SJCRH30 (cell line): ENCODE data around the gene DUOX2. TPM values are rescaled to one million over a fixed set of nuclear protein-coding genes. Genes with fewer than 3 reads are reported as not detected.
"Not testable (repeated sequence)": the region's sequence is repeated elsewhere in the genome, so short reads cannot be mapped to it uniquely, and the experiment has no call there.

Source experiments
- DNase-seq, 2 experiments: peaks; one replicate each; pipeline ENCODE4 v3.0.0-alpha.2; 2015 to 2020
- H3K27ac ChIP-seq: fragments of 250-450 bp; sonication (Bioruptor Pico); 2 replicates; pipeline ENCODE4 v1.5.1; 2020; ENCODE audit warnings: mild to moderate bottlenecking, moderate library complexity
- H3K27me3 ChIP-seq: fragments of 250-450 bp; sonication (Bioruptor Pico); 2 replicates; pipeline ENCODE4 v1.5.1; 2020; ENCODE audit warnings: mild to moderate bottlenecking, moderate library complexity
- H3K36me3 ChIP-seq: fragments of 250-450 bp; sonication (Bioruptor Pico); 2 replicates; pipeline ENCODE4 v1.5.1; 2020; ENCODE audit warnings: mild to moderate bottlenecking, moderate library complexity
- H3K4me1 ChIP-seq: fragments of 250-450 bp; sonication (Bioruptor Pico); 2 replicates; pipeline ENCODE4 v1.5.1; 2020; ENCODE audit warnings: mild to moderate bottlenecking, moderate library complexity
- H3K4me3 ChIP-seq: fragments of 250-450 bp; sonication (Bioruptor Pico); 2 replicates; pipeline ENCODE4 v1.5.1; 2020; ENCODE audit warnings: mild to moderate bottlenecking, moderate library complexity
- H3K9me3 ChIP-seq: fragments of 250-450 bp; sonication (Bioruptor Pico); replicated peaks from 2 replicates; pipeline ENCODE4 v1.5.1; 2020; ENCODE audit warnings: mild to moderate bottlenecking, moderate library complexity
- total RNA-seq: library from RNA; depleted of rRNA; stranded (reverse); fragments of >200 nt; shearing (Covaris generic); gene quantifications from 2 replicates; pipeline ENCODE4 v1.2.3, GENCODE V29; 2014

Gene DUOX2
- total RNA-seq, 1 experiment from 2014 or later, result not detected

- Histone ChIP-seq H3K27me3 (peaks cover 13% of the 10 kb centered on the region), H3K36me3 (no peaks in the 10 kb centered on the region), H3K9me3 (no peaks in the 10 kb centered on the region), H3K4me3 (no peak overlapping the region), H3K27ac (no peak overlapping the region), H3K4me1 (no peaks in the 10 kb centered on the region; the same call in 1 of the 2 replicates)
- no peak for DNase-seq
These were observed 24.9 kb downstream of the DUOX2 start for GRCh38 chr15:45088801-45089711.

DNA sequence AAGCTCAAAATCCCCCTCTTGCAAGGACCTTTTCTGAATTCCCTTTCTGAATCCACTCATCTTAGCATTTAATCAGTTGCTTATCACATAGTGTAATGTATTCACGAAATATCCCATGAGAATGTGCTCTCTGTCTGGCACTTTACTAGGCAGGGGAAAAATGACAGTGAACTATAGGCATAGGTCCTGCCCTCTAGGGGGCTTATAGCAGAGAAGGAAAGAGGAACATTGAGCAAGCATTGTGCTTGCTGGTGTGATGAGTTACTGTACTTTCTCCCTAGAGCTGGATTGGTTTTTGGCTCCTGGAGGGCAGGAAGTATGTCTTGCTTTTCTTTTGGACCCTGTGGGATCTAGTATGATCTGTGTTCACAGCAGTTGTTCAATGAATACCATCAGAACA is 26.5 kb downstream of the DUOX2 start:
- Histone ChIP-seq H3K4me1 (no peaks in the 10 kb centered on the region; the same call in 1 of the 2 replicates), H3K27ac (no peak overlapping the region), H3K9me3 (no peaks in the 10 kb centered on the region), H3K36me3 (no peaks in the 10 kb centered on the region), H3K27me3 (peaks cover 13% of the 10 kb centered on the region), H3K4me3 (no peak overlapping the region)
- DNase-seq, result no peak

- no peak for DNase-seq
- no peaks in the 10 kb centered on the region for H3K9me3 ChIP-seq
- H3K4me1 ChIP-seq, result no peaks in the 10 kb centered on the region; the same call in 1 of the 2 replicates
- H3K36me3 ChIP-seq, result no peaks in the 10 kb centered on the region
- H3K27ac ChIP-seq, result no peak overlapping the region
- H3K27me3 ChIP-seq, result no peaks in the 10 kb centered on the region
- H3K4me3 ChIP-seq, result no peak overlapping the region
These were observed 29.8 kb downstream of the DUOX2 start for GRCh38 chr15:45084163-45084562.

DNA sequence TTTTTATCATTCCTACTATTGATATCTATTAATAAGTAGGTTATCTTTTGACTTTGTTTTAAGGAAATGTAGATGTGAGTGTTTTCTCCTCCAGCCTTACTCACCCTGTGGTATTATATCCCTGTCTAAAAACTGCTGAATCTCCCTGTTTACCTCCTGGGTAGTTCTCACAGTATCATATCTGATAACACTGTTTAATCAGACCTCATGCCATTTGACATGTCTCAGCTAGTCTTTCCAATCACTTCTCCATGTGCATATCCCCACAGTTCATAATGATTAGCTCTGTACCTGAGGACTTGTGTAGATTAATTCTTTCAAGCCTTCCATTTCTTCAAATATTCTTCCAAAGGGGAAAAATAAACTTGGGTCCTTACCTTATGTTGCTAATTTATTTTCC is 30.7 kb downstream of the DUOX2 start:
- H3K36me3 ChIP-seq, result no peaks in the 10 kb centered on the region
- no peaks in the 10 kb centered on the region for H3K27me3 ChIP-seq
- H3K9me3 ChIP-seq, result no peaks in the 10 kb centered on the region
- no peak overlapping the region for H3K27ac ChIP-seq
- H3K4me3 ChIP-seq, result no peak overlapping the region
- DNase-seq, result no peak
- no peaks in the 10 kb centered on the region for H3K4me1 ChIP-seq

DNA sequence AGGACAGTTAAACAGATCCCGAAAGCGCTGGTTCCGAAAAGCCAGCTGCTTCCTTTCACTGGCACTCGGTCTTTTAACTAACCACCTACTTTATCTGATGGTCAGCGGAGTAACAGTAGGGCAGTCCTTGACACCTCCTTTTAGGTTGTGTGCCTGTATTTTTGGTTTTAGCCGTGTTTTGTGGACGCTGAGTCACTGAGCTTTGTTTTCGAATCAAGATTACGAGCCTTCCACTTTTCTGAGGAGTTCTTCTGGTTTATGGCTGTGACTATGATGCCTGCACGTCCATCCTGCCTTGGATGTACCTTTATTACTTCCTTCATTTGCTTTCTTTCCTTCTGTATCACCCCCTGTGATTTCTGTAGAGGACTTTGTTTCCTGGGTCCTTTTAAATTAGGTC is 31.6 kb downstream of the DUOX2 start:
- not testable (repeated sequence) for H3K27ac ChIP-seq, H3K9me3 ChIP-seq, H3K36me3 ChIP-seq

GRCh38 chr15:45080593-45080992 is 33.4 kb downstream of the DUOX2 start:
- not testable (repeated sequence) for H3K4me1 ChIP-seq, H3K27me3 ChIP-seq, DNase-seq, H3K9me3 ChIP-seq, H3K36me3 ChIP-seq, H3K27ac ChIP-seq, H3K4me3 ChIP-seq

More for the DNA sequence above, 31.6 kb downstream of the DUOX2 start:
- H3K27me3 ChIP-seq, H3K4me3 ChIP-seq, DNase-seq, H3K4me1 ChIP-seq: not testable (repeated sequence)

- H3K4me1 ChIP-seq, DNase-seq, H3K36me3 ChIP-seq, H3K9me3 ChIP-seq, H3K27ac ChIP-seq, H3K4me3 ChIP-seq, H3K27me3 ChIP-seq: not testable (repeated sequence)
These were observed 34.2 kb downstream of the DUOX2 start for GRCh38 chr15:45079628-45080246.

- H3K27me3 ChIP-seq, H3K4me1 ChIP-seq, H3K4me3 ChIP-seq, H3K27ac ChIP-seq, H3K36me3 ChIP-seq, H3K9me3 ChIP-seq: not testable (repeated sequence)
- DNase-seq, result peak; percentile 30 to 45
These were observed 34.8 kb downstream of the DUOX2 start for GRCh38 chr15:45079201-45079600.

- DNase-seq, H3K9me3 ChIP-seq: not testable (repeated sequence)
These were observed 36.6 kb downstream of the DUOX2 start for GRCh38 chr15:45077391-45077790.

DNA sequence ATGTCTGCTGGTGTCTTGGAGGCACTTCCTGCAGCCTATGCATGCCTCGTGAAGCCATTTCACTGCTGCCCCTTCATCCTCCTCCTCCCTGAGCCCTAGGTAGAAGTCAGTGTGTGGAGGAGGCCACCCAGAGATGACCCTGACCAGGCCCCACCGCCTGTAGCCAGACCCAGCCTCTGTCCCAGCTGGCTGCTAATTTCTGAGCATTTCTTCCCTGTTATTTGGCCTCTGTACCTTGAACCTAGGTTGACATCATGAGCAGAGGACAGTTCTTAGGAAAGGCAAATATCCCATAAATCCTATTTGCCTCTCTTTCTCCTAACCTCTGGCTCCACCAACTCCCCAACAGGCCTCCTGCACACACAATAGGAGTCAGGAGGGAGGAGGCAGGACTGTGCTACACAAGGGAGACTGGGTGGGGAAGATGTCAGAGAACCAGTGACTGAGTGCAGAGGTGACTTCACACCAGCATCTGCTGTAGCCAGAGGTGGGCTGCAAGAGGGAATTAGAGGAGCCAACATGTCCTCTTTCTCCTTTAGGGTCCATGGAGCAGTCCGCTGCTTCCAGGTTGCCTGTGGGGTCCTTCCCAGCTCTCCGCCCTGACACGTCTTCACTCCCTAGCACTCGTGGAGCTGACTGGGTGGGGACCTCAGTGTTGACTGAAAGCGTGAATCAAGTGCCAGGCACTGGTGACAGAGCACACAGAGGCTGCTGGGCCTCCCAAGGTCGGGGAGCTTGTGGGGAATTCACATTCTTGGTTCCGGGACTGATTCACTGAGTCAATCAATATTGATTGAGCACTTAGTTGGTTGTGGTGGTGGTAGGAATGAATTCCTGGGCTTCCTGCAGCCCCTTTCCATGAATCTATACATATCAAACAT is 38.3 kb downstream of the DUOX2 start:
- not testable (repeated sequence) for H3K36me3 ChIP-seq, H3K27ac ChIP-seq, DNase-seq, H3K9me3 ChIP-seq, H3K4me3 ChIP-seq, H3K27me3 ChIP-seq, H3K4me1 ChIP-seq

More at GRCh38 chr15:45077391-45077790, 36.6 kb downstream of the DUOX2 start:
- not testable (repeated sequence) for H3K4me3 ChIP-seq, H3K27me3 ChIP-seq, H3K4me1 ChIP-seq, H3K27ac ChIP-seq, H3K36me3 ChIP-seq

GRCh38 chr15:45073602-45074001 is 40.4 kb downstream of the DUOX2 start:
- not testable (repeated sequence) for H3K4me1 ChIP-seq, DNase-seq, H3K27me3 ChIP-seq

GRCh38 chr15:45069942-45070360 is 44.0 kb downstream of the DUOX2 start:
- not testable (repeated sequence) for H3K4me3 ChIP-seq, DNase-seq, H3K4me1 ChIP-seq, H3K27me3 ChIP-seq, H3K36me3 ChIP-seq, H3K27ac ChIP-seq, H3K9me3 ChIP-seq

More at GRCh38 chr15:45073602-45074001, 40.4 kb downstream of the DUOX2 start:
- H3K9me3 ChIP-seq, H3K4me3 ChIP-seq, H3K27ac ChIP-seq, H3K36me3 ChIP-seq: not testable (repeated sequence)

DNA sequence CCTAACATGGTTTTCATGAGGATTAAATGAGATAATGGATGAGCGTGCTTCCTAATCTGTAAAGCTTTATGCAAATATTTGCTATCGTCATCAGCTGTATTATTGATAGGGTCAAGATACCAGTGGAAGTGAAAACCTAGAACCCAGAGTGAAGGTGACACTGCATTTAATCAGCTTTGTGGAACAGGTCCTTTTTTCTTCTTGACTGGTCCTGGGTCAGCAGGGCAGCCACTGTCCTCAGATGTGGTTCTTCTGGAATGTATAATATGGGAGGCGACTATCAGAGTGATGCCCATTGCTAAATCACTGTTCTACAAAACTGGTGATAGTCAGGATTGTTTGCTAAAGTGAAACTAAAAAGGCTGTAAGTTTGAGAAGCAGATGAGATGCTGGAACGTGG is 49.6 kb downstream of the DUOX2 start:
- Histone ChIP-seq H3K36me3 (peaks cover 7% of the 10 kb centered on the region), H3K9me3 (no peaks in the 10 kb centered on the region), H3K27ac (no peak overlapping the region), H3K4me3 (no peak overlapping the region), H3K27me3 (no peaks in the 10 kb centered on the region), H3K4me1 (no peaks in the 10 kb centered on the region)
- DNase-seq, result no peak

GRCh38 chr15:45062301-45062700 is 51.7 kb downstream of the DUOX2 start:
- not testable (repeated sequence) for H3K4me1 ChIP-seq, H3K27ac ChIP-seq, H3K4me3 ChIP-seq, H3K9me3 ChIP-seq, DNase-seq, H3K36me3 ChIP-seq, H3K27me3 ChIP-seq
